Measurements from ENCODE around the gene PPP1R1B.

Gene PPP1R1B

GRCh38 chr17:39622380-39623006 is 4.3 kb upstream of the PPP1R1B start:
- Histone ChIP-seq H3K4me1 (ENCODE audit: control insufficient read depth, low read depth, low read length) (no peaks in the 10 kb centered on the region), H2BK120ac (ENCODE audit: low read depth, low read length) (no peak overlapping the region), H4K5ac (ENCODE audit: low read length) (no peak overlapping the region), H3K79me2 (ENCODE audit: control insufficient read depth, insufficient read depth, low read length) (no peaks in the 10 kb centered on the region), H2BK5ac (ENCODE audit: low read length) (no peak overlapping the region), H3K56ac (ENCODE audit: low read length) (no peak overlapping the region), H3K9ac (ENCODE audit: low read length) (no peak overlapping the region), H3K4me3 (ENCODE audit: low read length) (no peak overlapping the region), H2AK5ac (ENCODE audit: low read length) (no peak overlapping the region), H3K79me1 (ENCODE audit: low read length) (no peaks in the 10 kb centered on the region), H2BK15ac (replicated peaks; ENCODE audit: low read depth) (no peak overlapping the region), H3K36me3 (ENCODE audit: control insufficient read depth, insufficient read depth, low read length) (no peaks in the 10 kb centered on the region), H3K4me2 (ENCODE audit: low read length) (no peak overlapping the region), H3K27me3 (ENCODE audit: insufficient read depth, low read length, poor library complexity) (peaks cover 15% of the 10 kb centered on the region), H3K27ac (ENCODE audit: low read depth, low read length) (no peak overlapping the region), H4K8ac (ENCODE audit: low read depth, low read length) (no peak overlapping the region), H3K4ac (ENCODE audit: low read depth, low read length) (no peak overlapping the region), H3K23ac (ENCODE audit: low read length) (no peak overlapping the region), H3K18ac (ENCODE audit: low read length) (no peak overlapping the region)
- no CpG with 5 or more reads among the region's 16 CpGs for WGBS (ENCODE audit: extremely low coverage, insufficient coverage, low lambda C conversion rate)
- no peak for DNase-seq

GRCh38 chr17:39623356-39623950 is 3.3 kb upstream of the PPP1R1B start:
- peaks cover 12% of the 10 kb centered on the region for H3K27me3 ChIP-seq (ENCODE audit: insufficient read depth, low read length, poor library complexity)
- no peak overlapping the region for H4K8ac ChIP-seq (ENCODE audit: low read depth, low read length)
- no peak overlapping the region for H2AK5ac ChIP-seq (ENCODE audit: low read length)
- no peak overlapping the region for H2BK120ac ChIP-seq (ENCODE audit: low read depth, low read length)
- H4K5ac ChIP-seq (ENCODE audit: low read length), result no peak overlapping the region
- no peaks in the 10 kb centered on the region for H3K4me1 ChIP-seq (ENCODE audit: control insufficient read depth, low read depth, low read length)
- H3K4me2 ChIP-seq (ENCODE audit: low read length), result no peak overlapping the region
- no peaks in the 10 kb centered on the region for H3K79me2 ChIP-seq (ENCODE audit: control insufficient read depth, insufficient read depth, low read length)
- no peak overlapping the region for H3K9ac ChIP-seq (ENCODE audit: low read length)
- H3K4ac ChIP-seq (ENCODE audit: low read depth, low read length), result no peak overlapping the region
- no peak overlapping the region for H3K23ac ChIP-seq (ENCODE audit: low read length)
- no peaks in the 10 kb centered on the region for H3K79me1 ChIP-seq (ENCODE audit: low read length)
- H3K18ac ChIP-seq (ENCODE audit: low read length), result no peak overlapping the region
- H2BK15ac ChIP-seq (replicated peaks; ENCODE audit: low read depth), result no peak overlapping the region
- peak overlapping the region; percentile 15 for H3K56ac ChIP-seq (ENCODE audit: low read length)
- no peaks in the 10 kb centered on the region for H3K36me3 ChIP-seq (ENCODE audit: control insufficient read depth, insufficient read depth, low read length)
- peak; percentile 66 for DNase-seq
- H3K27ac ChIP-seq (ENCODE audit: low read depth, low read length), result no peak overlapping the region
- WGBS (ENCODE audit: extremely low coverage, insufficient coverage, low lambda C conversion rate), result no CpG with 5 or more reads among the region's 16 CpGs
- H2BK5ac ChIP-seq (ENCODE audit: low read length), result no peak overlapping the region
- H3K4me3 ChIP-seq (ENCODE audit: low read length), result no peak overlapping the region

- Histone ChIP-seq H3K56ac (ENCODE audit: low read length) (no peak overlapping the region), H4K5ac (ENCODE audit: low read length) (no peak overlapping the region), H3K23ac (ENCODE audit: low read length) (no peak overlapping the region), H3K27ac (ENCODE audit: low read depth, low read length) (no peak overlapping the region), H3K27me3 (ENCODE audit: insufficient read depth, low read length, poor library complexity) (peaks cover 5% of the 10 kb centered on the region), H2BK5ac (ENCODE audit: low read length) (no peak overlapping the region), H4K8ac (ENCODE audit: low read depth, low read length) (no peak overlapping the region), H2BK15ac (replicated peaks; ENCODE audit: low read depth) (no peak overlapping the region), H3K36me3 (ENCODE audit: control insufficient read depth, insufficient read depth, low read length) (no peaks in the 10 kb centered on the region), H2AK5ac (ENCODE audit: low read length) (no peak overlapping the region), H3K4me3 (ENCODE audit: low read length) (no peak overlapping the region), H3K18ac (ENCODE audit: low read length) (no peak overlapping the region), H3K9ac (ENCODE audit: low read length) (no peak overlapping the region), H3K79me1 (ENCODE audit: low read length) (no peaks in the 10 kb centered on the region), H3K79me2 (ENCODE audit: control insufficient read depth, insufficient read depth, low read length) (no peaks in the 10 kb centered on the region), H3K4ac (ENCODE audit: low read depth, low read length) (no peak overlapping the region), H3K4me1 (ENCODE audit: control insufficient read depth, low read depth, low read length) (no peaks in the 10 kb centered on the region), H2BK120ac (ENCODE audit: low read depth, low read length) (no peak overlapping the region), H3K4me2 (ENCODE audit: low read length) (no peak overlapping the region)
- WGBS (ENCODE audit: extremely low coverage, insufficient coverage, low lambda C conversion rate), result no CpG with 5 or more reads among the region's 8 CpGs
- no peak for DNase-seq
Observed at GRCh38 chr17:39624313-39624712, 2.4 kb upstream of the PPP1R1B start.

GRCh38 chr17:39625198-39625785 is 1.5 kb upstream of the PPP1R1B start:
- no peaks in the 10 kb centered on the region for H3K27me3 ChIP-seq (ENCODE audit: insufficient read depth, low read length, poor library complexity)
- no peaks in the 10 kb centered on the region for H3K36me3 ChIP-seq (ENCODE audit: control insufficient read depth, insufficient read depth, low read length)
- H3K4me3 ChIP-seq (ENCODE audit: low read length), result no peak overlapping the region
- no peak overlapping the region for H3K18ac ChIP-seq (ENCODE audit: low read length)
- no peak overlapping the region for H4K8ac ChIP-seq (ENCODE audit: low read depth, low read length)
- H4K5ac ChIP-seq (ENCODE audit: low read length), result no peak overlapping the region
- H3K79me2 ChIP-seq (ENCODE audit: control insufficient read depth, insufficient read depth, low read length), result no peaks in the 10 kb centered on the region
- H3K4me2 ChIP-seq (ENCODE audit: low read length), result no peak overlapping the region
- no peak for DNase-seq
- H2BK120ac ChIP-seq (ENCODE audit: low read depth, low read length), result no peak overlapping the region
- no peak overlapping the region for H3K23ac ChIP-seq (ENCODE audit: low read length)
- no peak overlapping the region for H3K27ac ChIP-seq (ENCODE audit: low read depth, low read length)
- no peaks in the 10 kb centered on the region for H3K79me1 ChIP-seq (ENCODE audit: low read length)
- H3K56ac ChIP-seq (ENCODE audit: low read length), result no peak overlapping the region
- no peak overlapping the region for H3K9ac ChIP-seq (ENCODE audit: low read length)
- no peak overlapping the region for H2BK15ac ChIP-seq (replicated peaks; ENCODE audit: low read depth)
- H2BK5ac ChIP-seq (ENCODE audit: low read length), result no peak overlapping the region
- no peak overlapping the region for H2AK5ac ChIP-seq (ENCODE audit: low read length)
- no peaks in the 10 kb centered on the region for H3K4me1 ChIP-seq (ENCODE audit: control insufficient read depth, low read depth, low read length)
- no CpG with 5 or more reads among the region's 5 CpGs for WGBS (ENCODE audit: extremely low coverage, insufficient coverage, low lambda C conversion rate)
- H3K4ac ChIP-seq (ENCODE audit: low read depth, low read length), result no peak overlapping the region

- H3K27me3 ChIP-seq (ENCODE audit: insufficient read depth, low read length, poor library complexity), result no peaks in the 10 kb centered on the region
- no peak for DNase-seq
Observed at GRCh38 chr17:39627047-39627711, 427 bp downstream of the PPP1R1B start.

More at GRCh38 chr17:39627047-39627711, 427 bp downstream of the PPP1R1B start:
- no CpG with 5 or more reads among the region's 72 CpGs for WGBS (ENCODE audit: extremely low coverage, insufficient coverage, low lambda C conversion rate)
- H3K27ac ChIP-seq (ENCODE audit: low read depth, low read length), result no peak overlapping the region
- peak overlapping the region; percentile 19 for H3K4me3 ChIP-seq (ENCODE audit: low read length)
- H3K9ac ChIP-seq (ENCODE audit: low read length), result peak overlapping the region; percentile 57
- no peak overlapping the region for H2BK15ac ChIP-seq (replicated peaks; ENCODE audit: low read depth)
- H3K4me2 ChIP-seq (ENCODE audit: low read length), result peak overlapping the region; percentile 89
- peaks cover 7% of the 10 kb centered on the region for H3K4me1 ChIP-seq (ENCODE audit: control insufficient read depth, low read depth, low read length)
- H3K56ac ChIP-seq (ENCODE audit: low read length), result peak overlapping the region; percentile 81
- H2AK5ac ChIP-seq (ENCODE audit: low read length), result no peak overlapping the region
- no peak overlapping the region for H3K4ac ChIP-seq (ENCODE audit: low read depth, low read length)
- H3K36me3 ChIP-seq (ENCODE audit: control insufficient read depth, insufficient read depth, low read length), result no peaks in the 10 kb centered on the region
- H4K5ac ChIP-seq (ENCODE audit: low read length), result no peak overlapping the region
- no peak overlapping the region for H2BK120ac ChIP-seq (ENCODE audit: low read depth, low read length)
- no peaks in the 10 kb centered on the region for H3K79me2 ChIP-seq (ENCODE audit: control insufficient read depth, insufficient read depth, low read length)
- H4K8ac ChIP-seq (ENCODE audit: low read depth, low read length), result no peak overlapping the region
- no peak overlapping the region for H3K23ac ChIP-seq (ENCODE audit: low read length)
- H2BK5ac ChIP-seq (ENCODE audit: low read length), result no peak overlapping the region
- H3K18ac ChIP-seq (ENCODE audit: low read length), result peak overlapping the region; percentile 13
- H3K79me1 ChIP-seq (ENCODE audit: low read length), result no peaks in the 10 kb centered on the region
